Testis (tissue), 2 donors: ENCODE data around the gene PLN.

ENCODE experiments used
- POLR2A ChIP-seq: fragments of 450-650 bp; IDR thresholded peaks from one replicate; pipeline ENCODE4 v1.6.1; 2017; ENCODE audit warnings: antibody characterized with exemption, mild to moderate bottlenecking, moderate library complexity
- TF ChIP-seq, protein P1 (sequence below), 3 experiments: fragments of 450-650 bp in 2 of 3; fragments of 200-600 bp in 1 of 3; sonication (generic) in 1 of 3; IDR thresholded peaks; one replicate each; pipeline ENCODE4 v1.5.1; 2016 to 2019; ENCODE audit warnings: antibody characterized with exemption in 3 of 3, mild to moderate bottlenecking in 2 of 3, moderate library complexity in 1 of 3

DNA sequence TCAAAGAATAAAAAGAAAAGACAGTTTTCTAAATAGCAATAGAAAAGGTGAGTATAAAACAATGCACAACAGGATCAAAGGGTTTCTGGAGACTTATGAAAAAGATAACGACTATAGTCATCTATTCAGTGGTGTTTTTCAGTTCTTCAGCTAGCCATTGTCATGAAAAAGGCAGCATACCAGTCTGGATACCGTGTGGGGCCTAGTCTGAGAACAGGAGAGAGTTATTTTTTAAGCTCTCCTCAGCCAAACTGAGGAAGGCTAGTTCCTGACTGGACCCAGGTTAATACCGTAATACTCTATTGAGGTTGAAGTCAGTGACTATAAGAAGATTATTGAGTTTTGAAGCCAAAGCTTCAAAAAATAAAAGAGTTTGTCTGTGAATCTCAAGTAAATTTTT lies 49.5 kb downstream of the PLN start:
- TF ChIP-seq POLR2A = no peak
- TF ChIP-seq, protein P1, sequence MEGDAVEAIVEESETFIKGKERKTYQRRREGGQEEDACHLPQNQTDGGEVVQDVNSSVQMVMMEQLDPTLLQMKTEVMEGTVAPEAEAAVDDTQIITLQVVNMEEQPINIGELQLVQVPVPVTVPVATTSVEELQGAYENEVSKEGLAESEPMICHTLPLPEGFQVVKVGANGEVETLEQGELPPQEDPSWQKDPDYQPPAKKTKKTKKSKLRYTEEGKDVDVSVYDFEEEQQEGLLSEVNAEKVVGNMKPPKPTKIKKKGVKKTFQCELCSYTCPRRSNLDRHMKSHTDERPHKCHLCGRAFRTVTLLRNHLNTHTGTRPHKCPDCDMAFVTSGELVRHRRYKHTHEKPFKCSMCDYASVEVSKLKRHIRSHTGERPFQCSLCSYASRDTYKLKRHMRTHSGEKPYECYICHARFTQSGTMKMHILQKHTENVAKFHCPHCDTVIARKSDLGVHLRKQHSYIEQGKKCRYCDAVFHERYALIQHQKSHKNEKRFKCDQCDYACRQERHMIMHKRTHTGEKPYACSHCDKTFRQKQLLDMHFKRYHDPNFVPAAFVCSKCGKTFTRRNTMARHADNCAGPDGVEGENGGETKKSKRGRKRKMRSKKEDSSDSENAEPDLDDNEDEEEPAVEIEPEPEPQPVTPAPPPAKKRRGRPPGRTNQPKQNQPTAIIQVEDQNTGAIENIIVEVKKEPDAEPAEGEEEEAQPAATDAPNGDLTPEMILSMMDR (IDR thresholded peaks at IDR 0.05) = no peak
